Measurements from ENCODE around the gene CCT7.

Gene CCT7

DNA sequence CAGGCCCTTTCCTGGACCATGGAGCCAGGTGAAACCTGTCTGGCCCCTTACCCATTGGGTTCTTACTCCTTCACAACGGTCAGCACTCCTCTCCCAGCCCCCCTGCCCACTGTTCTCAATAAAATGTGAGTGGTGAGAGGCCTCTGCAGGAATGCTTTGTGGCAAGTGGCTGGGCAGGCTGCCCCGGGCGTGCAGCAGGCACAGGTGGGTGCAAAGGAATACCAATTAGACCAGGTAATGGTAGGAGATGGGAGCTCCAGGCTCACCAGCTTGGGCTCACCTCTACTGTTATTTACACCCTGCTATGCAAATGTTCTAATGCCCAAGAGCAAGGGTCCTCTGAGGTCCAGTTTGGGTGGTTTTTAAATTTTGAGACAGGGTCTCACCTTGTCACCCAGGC is 7.0 kb upstream of the CCT7 start:
- ATAC-seq, result no peak

DNA sequence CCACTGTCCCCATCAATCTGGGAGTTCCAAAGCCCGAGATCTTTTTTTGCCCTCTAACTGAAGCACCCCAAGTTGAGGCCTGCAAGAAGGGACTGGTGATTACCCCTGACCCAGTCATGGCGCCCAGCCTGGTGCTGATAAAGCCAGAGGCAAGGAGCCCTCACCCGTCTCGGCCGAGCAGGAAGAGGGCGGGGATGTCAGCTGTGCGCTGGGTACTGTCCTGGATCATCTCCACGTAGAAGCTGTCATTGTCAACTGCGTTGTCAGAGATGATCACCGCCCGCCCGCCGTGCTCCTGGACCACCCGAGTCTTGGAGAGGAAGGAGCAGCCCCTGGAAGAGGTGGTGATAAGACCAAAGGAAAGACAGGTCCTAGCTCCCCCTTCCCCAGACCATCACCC is 5.5 kb upstream of the CCT7 start:
- ATAC-seq (no peak), DNase-seq (no peak)

More for the DNA sequence above, 7.0 kb upstream of the CCT7 start:
- no peak for DNase-seq

DNA sequence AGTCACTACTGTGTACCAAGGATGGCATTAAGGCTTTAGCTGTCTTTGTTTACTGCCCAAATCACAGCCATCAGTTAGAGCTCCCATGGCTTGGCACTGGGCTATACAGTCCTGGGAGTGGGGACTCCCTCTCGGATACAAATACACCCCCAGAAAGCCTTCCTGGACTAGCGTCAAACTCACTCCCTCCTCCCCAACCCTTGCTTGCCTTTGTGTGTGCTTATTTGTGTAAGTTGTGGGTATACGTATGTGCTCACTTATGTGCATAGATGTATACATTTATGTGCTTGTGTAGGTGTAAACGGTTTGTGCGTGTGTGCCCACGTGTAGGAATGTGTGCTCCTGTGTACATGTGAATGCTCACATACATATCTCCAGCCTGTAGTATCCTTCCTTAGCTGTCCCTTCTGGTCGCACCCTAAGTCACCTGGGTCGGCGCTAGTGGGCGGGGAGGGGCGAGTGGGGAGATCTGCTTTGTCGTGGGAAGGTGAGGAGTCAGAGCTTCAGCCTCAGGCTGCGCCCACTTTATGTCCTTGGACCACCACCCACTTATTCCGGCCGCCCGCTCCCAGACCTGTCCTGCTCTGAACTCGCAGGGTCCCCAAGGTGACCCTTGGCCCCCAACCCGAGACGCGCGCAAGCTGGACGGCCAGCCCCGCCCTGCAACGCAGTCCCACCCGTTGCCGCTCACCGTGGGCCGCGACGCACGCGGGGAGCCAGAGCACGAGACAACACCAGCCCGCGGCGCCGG is 1.5 kb upstream of the CCT7 start:
- peak; percentile 42 for DNase-seq
- no peak for ATAC-seq

DNA sequence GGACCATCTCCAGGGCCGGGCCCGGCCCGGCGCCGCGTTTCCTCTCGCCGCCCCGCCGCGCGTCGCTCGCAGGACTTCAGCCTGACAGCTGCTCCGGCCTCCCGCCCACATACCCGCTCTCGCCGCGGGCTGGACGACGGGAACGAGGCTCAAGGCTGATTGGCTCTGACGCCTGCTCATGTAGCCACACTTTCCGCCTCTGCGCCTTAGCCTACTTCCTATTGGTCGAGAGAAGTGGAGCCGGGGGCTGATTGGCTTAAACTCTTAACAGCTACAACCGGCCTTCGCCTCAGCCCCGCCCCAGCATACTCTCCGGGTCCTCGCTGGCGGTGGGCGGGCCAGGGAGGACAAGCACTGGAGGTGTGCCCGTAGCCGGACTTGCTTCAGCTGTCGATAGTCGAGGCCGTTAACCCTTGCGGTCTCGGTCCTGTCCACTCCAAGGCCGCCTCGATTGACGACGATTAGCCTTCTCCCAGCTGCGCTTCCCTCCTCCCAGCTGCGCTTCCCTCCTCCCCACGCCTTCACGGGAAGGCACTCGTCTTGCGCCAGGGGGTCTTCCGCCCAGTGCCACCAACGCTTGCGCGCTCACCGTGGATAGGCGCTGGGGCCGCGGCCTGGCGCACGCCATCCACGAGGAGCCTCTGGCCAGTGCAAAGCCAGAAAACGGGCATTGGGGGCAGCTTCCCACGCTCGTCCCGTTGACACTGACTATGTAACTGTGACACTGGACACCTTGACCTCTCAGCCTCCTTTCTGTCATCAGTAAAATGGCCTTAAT is 765 bp upstream of the CCT7 start, which contains the start of gene PRADC1:
TSS of gene PRADC1 (minus strand) at position 86 of the 778 bp plus-strand sequence. CDS start at position 7, 79 bp downstream.
- DNase-seq, result peak; percentile 92
- peak; percentile 93 for ATAC-seq

- ATAC-seq, result no peak
- DNase-seq, result no peak
Measured at GRCh38 chr2:73235315-73236028, 1.4 kb downstream of the CCT7 start.

- no peak for ATAC-seq
Measured at GRCh38 chr2:73237168-73237567, 3.1 kb downstream of the CCT7 start.

GRCh38 chr2:73238149-73238548 is 4.0 kb downstream of the CCT7 start:
- DNase-seq (no peak), ATAC-seq (no peak)

More at GRCh38 chr2:73237168-73237567, 3.1 kb downstream of the CCT7 start:
- no peak for DNase-seq

GRCh38 chr2:73238976-73239375 is 4.9 kb downstream of the CCT7 start:
- ATAC-seq, result no peak
- no peak for DNase-seq

DNA sequence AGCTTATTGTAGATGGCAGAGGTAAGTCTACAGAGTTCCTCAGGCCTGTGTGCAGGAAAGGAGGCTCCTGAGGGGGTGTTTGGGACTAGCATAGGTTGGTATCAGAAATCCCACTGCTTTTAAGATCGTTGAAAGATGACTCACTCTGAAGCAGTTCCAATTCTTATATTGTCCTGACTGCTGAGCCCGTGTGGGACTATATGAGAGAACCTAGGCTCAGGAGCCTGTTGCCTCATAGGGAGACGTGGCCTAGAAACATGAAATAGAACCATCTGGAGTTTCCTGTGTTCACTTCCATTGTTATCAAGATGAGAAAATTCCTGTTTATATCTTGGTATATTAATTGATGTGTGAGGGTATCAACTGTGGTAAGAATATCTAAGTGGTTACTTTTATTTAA is 5.7 kb downstream of the CCT7 start:
- DNase-seq, result no peak
- no peak for ATAC-seq

GRCh38 chr2:73243884-73244570 is 9.9 kb downstream of the CCT7 start:
- ATAC-seq (no peak), DNase-seq (no peak)

- ATAC-seq, result no peak
Measured at GRCh38 chr2:73244580-73244979, 10.5 kb downstream of the CCT7 start.

GRCh38 chr2:73246850-73247249 is 12.7 kb downstream of the CCT7 start:
- DNase-seq (no peak), ATAC-seq (no peak)

More at GRCh38 chr2:73244580-73244979, 10.5 kb downstream of the CCT7 start:
- DNase-seq, result no peak

DNA sequence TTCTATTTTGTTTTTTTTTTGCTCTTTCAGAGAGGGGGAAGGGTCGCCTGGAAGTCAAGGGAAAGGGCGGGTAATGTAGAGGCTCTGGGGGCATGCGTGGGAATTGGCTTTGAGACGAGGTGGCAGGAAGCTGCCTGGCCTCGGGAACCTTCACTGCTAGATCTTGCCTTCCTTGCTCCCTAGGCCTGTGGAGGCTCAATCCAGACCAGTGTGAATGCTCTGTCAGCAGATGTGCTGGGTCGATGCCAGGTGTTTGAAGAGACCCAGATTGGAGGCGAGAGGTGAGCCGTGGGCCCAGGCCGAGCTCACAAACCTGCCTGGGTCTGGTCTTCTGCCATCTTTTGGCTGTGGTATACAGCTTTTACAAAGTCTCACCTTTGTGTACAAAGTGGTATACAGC is 15.5 kb downstream of the CCT7 start:
- ATAC-seq, result no peak
- DNase-seq, result no peak

GRCh38 chr2:73250872-73251846 is 17.1 kb downstream of the CCT7 start:
- no peak for ATAC-seq
- no peak for DNase-seq

GRCh38 chr2:73252238-73253027 is 18.3 kb downstream of the CCT7 start:
- no peak for ATAC-seq
- DNase-seq, result no peak

DNA sequence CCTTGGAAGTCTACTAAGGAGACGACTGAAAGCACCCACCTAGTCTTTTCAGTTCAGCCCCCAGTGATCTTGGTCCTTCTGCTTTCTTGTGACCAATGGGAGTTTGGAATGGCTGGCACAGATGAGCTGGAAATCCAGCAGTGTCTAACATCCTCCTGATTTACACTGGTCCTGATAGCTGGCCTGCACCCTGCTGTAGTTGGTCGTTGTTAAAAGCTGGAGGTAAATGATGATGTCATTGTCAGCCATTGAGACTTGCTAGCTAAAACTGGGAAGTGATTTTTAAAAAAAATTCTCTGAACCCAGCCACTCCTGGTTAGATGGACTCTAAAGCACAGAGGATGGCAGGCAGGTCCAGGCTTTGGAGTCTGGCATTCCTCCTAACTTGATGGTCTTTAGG is 19.3 kb downstream of the CCT7 start:
- ATAC-seq, result no peak

GRCh38 chr2:73253901-73254300 is 19.8 kb downstream of the CCT7 start:
- ATAC-seq, result peak; percentile 19

More for the DNA sequence above, 19.3 kb downstream of the CCT7 start:
- DNase-seq, result no peak

GRCh38 chr2:73254343-73255006 is 20.4 kb downstream of the CCT7 start:
- no peak for DNase-seq
- ATAC-seq, result no peak

More at GRCh38 chr2:73253901-73254300, 19.8 kb downstream of the CCT7 start:
- no peak for DNase-seq

DNA sequence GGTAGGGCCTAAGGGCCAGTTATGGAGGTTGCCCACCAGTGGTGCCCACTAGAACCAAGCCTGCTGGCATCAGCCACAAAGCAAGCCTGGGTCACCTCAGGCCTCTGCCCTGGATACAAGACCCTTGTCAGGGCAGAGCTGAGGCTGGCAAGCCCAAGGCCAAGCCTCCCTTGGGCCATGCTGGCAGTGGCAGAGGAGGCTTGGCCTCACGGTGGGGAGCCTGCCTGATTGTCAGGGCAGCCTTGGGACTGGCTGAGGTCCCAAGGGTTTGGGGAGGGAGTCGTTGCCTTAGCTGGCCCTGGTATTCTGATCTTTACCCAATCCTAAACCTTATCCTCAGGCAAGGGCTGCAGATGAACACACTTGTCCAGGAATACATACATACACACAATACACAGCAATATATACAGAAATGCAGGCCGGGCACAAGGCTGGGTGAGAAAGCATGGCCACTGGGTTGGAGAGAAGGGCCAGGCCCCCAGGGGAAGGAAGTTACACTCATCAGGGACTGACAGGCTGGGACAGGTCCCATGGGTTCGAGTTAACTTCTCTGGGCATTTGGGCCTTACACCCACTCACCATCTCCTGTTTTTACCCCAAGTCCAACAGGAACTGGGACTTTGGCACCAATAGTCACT is 21.0 kb downstream of the CCT7 start:
- peak; percentile 29 for ATAC-seq

More for the DNA sequence above, 21.0 kb downstream of the CCT7 start:
- no peak for DNase-seq

Data from stimulated activated naive CD8-positive, alpha-beta T cell treated with anti-CD3 and anti-CD28 coated beads, Interleukin-15, Interleukin-2, amounts not matched to agents 100 U/mL and 50 U/mL, for 24 hours (primary cell).